Smooth muscle cell (in vitro differentiated cells): ENCODE measurements around the gene TASOR. TPM values are rescaled to one million over a fixed set of nuclear protein-coding genes. Genes with fewer than 3 reads are reported as not detected.
A peak's percentile ranks its signal among the peaks of the same experiment; 100 is the strongest.
"Not testable (repeated sequence)": the region's sequence is repeated elsewhere in the genome, so short reads cannot be mapped to it uniquely, and the experiment has no call there.

ENCODE experiments used
- DNase-seq: peaks from one replicate; lab custom pipeline; 2025; ENCODE audit not compliant: unreplicated experiment; lab: John Stamatoyannopoulos, UW
- H2AFZ ChIP-seq: fragments of 200-600 bp; sonication (generic); 2 replicates; pipeline ENCODE4 v1.6.0; 2016; ENCODE audit warnings: antibody characterized with exemption, low read depth, mild to moderate bottlenecking
- H3F3A ChIP-seq: fragments of 200-600 bp; sonication (generic); 2 replicates; pipeline ENCODE4 v1.6.0; 2017; ENCODE audit warnings: antibody characterized with exemption, low read depth
- H3K27ac ChIP-seq: fragments of 200-600 bp; sonication (generic); 2 replicates; pipeline ENCODE4 v1.5.1; 2016; ENCODE audit warnings: low read depth, mild to moderate bottlenecking
- H3K27me3 ChIP-seq: fragments of 200-600 bp; sonication (generic); 2 replicates; pipeline ENCODE4 v1.6.1; 2016; ENCODE audit warnings: low read depth, mild to moderate bottlenecking
- H3K36me3 ChIP-seq: fragments of 200-600 bp; sonication (generic); 2 replicates; pipeline ENCODE4 v1.5.1; 2016; ENCODE audit warnings: low read depth
- H3K4me1 ChIP-seq: fragments of 200-600 bp; sonication (generic); 2 replicates; pipeline ENCODE4 v1.5.1; 2016; ENCODE audit warnings: low read depth
- H3K4me2 ChIP-seq: fragments of 200-600 bp; sonication (generic); 2 replicates; pipeline ENCODE4 v1.6.0; 2016; ENCODE audit warnings: mild to moderate bottlenecking
- H3K4me3 ChIP-seq: fragments of 200-600 bp; sonication (generic); 2 replicates; pipeline ENCODE4 v1.5.1; 2016; ENCODE audit warnings: mild to moderate bottlenecking
- H3K79me2 ChIP-seq: fragments of 200-600 bp; sonication (generic); 2 replicates; pipeline ENCODE4 v1.6.0; 2016; ENCODE audit warnings: low read depth, mild to moderate bottlenecking
- H3K9ac ChIP-seq: fragments of 200-600 bp; sonication (generic); 2 replicates; pipeline ENCODE4 v1.6.0; 2016; ENCODE audit warnings: low read depth
- H3K9me3 ChIP-seq: fragments of 200-600 bp; sonication (generic); replicated peaks from 2 replicates; pipeline ENCODE4 v1.5.1; 2016; ENCODE audit warnings: low read depth
- H4K20me1 ChIP-seq: fragments of 200-600 bp; sonication (generic); 2 replicates; pipeline ENCODE4 v1.6.0; 2016; ENCODE audit warnings: low read depth
- WGBS: methylation state at CpG from one replicate; pipeline ENCODE4 v1.1.7; 2016; ENCODE audit warnings: low lambda C conversion rate; 5-methylcytosine and 5-hydroxymethylcytosine counted together
- polyA plus RNA-seq: library from polyadenylated mRNA; unstranded; fragments of >200 nt; fragmentation: Nextera tagmentation; extraction: Ambion mirVana; gene quantifications from 2 replicates; pipeline ENCODE4 v1.2.1, GENCODE V29; 2016
- total RNA-seq: library from RNA; depleted of rRNA; stranded (reverse); fragments of >200 nt; gene quantifications from 2 replicates; pipeline ENCODE4 v1.2.3, GENCODE V29; 2014
- TF ChIP-seq, protein P1 (sequence below): fragments of 200-600 bp; sonication (generic); IDR thresholded peaks from 2 replicates; pipeline ENCODE4 v1.5.1; 2017; ENCODE audit warnings: borderline replicate concordance, mild to moderate bottlenecking, antibody characterized with exemption; ENCODE audit not compliant: insufficient read depth, poor library complexity, severe bottlenecking

TASOR gene
- total and polyA plus RNA-seq, 2 experiments from 2014 or later = 17.9 to 76.8 TPM

GRCh38 chr3:56724676-56725075 lies 41.6 kb upstream of the TASOR start:
- Histone ChIP-seq H3K27ac (peak overlapping the region; percentile 25), H3K4me3 (no peak overlapping the region), H3F3A (peaks cover 57% of the 10 kb centered on the region), H3K27me3 (no peaks in the 10 kb centered on the region), H3K4me1 (peaks cover 4% of the 10 kb centered on the region), H3K4me2 (no peak overlapping the region), H3K9me3 (no peaks in the 10 kb centered on the region), H4K20me1 (peaks cover 25% of the 10 kb centered on the region), H3K9ac (no peak overlapping the region), H3K79me2 (no peaks in the 10 kb centered on the region), H2AFZ (no peak overlapping the region), H3K36me3 (peaks cover 25% of the 10 kb centered on the region)
- 91% methylated on average over 3 of the region's 3 CpGs for WGBS
- TF ChIP-seq, protein P1, sequence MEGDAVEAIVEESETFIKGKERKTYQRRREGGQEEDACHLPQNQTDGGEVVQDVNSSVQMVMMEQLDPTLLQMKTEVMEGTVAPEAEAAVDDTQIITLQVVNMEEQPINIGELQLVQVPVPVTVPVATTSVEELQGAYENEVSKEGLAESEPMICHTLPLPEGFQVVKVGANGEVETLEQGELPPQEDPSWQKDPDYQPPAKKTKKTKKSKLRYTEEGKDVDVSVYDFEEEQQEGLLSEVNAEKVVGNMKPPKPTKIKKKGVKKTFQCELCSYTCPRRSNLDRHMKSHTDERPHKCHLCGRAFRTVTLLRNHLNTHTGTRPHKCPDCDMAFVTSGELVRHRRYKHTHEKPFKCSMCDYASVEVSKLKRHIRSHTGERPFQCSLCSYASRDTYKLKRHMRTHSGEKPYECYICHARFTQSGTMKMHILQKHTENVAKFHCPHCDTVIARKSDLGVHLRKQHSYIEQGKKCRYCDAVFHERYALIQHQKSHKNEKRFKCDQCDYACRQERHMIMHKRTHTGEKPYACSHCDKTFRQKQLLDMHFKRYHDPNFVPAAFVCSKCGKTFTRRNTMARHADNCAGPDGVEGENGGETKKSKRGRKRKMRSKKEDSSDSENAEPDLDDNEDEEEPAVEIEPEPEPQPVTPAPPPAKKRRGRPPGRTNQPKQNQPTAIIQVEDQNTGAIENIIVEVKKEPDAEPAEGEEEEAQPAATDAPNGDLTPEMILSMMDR = no peak
- no peak for DNase-seq

DNA sequence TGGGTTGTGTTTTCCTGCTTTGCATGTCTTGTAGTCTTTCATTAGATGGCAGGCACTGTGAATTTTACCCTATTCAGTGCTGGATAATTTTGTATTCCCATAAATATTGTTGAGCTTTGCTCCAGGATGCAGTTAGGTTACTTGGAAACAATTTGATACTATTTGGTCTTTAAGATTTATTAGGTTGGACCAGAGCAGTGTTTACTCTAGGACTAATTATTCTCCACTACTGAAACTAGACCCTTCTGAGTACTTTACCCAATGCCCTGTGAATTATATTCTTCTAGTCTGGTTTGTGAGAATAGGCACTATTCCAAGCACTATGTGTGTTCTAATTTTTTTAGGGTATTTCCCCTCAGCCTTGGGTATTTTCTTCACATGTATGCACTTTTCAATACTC lies 37.8 kb upstream of the TASOR start:
- no peak overlapping the region for H3K4me3 ChIP-seq
- no peak overlapping the region for H3K27ac ChIP-seq
- H3K4me1 ChIP-seq = no peaks in the 10 kb centered on the region
- H3K27me3 ChIP-seq = no peaks in the 10 kb centered on the region
- H4K20me1 ChIP-seq = no peaks in the 10 kb centered on the region
- H3K9ac ChIP-seq = no peak overlapping the region
- peaks cover 29% of the 10 kb centered on the region for H3F3A ChIP-seq
- no peak for DNase-seq
- H3K4me2 ChIP-seq = no peak overlapping the region
- TF ChIP-seq, protein P1 = no peak
- H3K79me2 ChIP-seq = no peaks in the 10 kb centered on the region
- no peaks in the 10 kb centered on the region for H3K9me3 ChIP-seq
- no peaks in the 10 kb centered on the region for H3K36me3 ChIP-seq
- H2AFZ ChIP-seq = no peak overlapping the region

DNA sequence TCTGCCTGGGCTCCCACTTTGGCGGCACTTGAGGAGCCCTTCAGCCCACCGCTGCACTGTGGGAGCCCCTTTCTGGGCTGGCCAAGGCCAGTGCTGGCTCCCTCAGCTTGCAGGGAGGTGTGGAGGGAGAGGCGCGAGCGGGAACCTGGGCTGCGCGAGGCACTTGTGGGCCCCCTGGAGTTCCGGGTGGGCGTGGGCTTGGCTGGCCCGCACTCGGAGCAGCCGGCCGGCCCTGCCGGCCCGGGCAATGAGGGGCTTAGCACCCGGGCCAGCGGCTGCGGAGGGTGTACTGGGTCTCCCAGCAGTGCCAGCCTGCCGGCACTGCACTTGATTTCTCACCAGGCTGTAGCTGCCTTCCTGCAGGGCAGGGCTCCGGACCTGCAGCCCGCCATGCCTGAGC lies 35.7 kb upstream of the TASOR start:
- not testable (repeated sequence) for H3K79me2 ChIP-seq, H3K4me2 ChIP-seq, H3K27ac ChIP-seq, H4K20me1 ChIP-seq, H3K9ac ChIP-seq, H3K36me3 ChIP-seq, H3K4me3 ChIP-seq, DNase-seq, H3K9me3 ChIP-seq, H3K27me3 ChIP-seq, H3K4me1 ChIP-seq, H2AFZ ChIP-seq
- 97% methylated on average over 15 of the region's 21 CpGs for WGBS
- H3F3A ChIP-seq = peaks cover 14% of the 10 kb centered on the region

GRCh38 chr3:56711344-56711743 lies 28.3 kb upstream of the TASOR start:
- Histone ChIP-seq H4K20me1 (no peaks in the 10 kb centered on the region), H3K9me3 (peaks cover 3% of the 10 kb centered on the region), H3K27ac (no peak overlapping the region), H3K4me3 (no peak overlapping the region), H3K9ac (no peak overlapping the region), H3K4me2 (no peak overlapping the region), H3K27me3 (no peaks in the 10 kb centered on the region), H3F3A (no peaks in the 10 kb centered on the region), H3K36me3 (no peaks in the 10 kb centered on the region), H3K4me1 (no peaks in the 10 kb centered on the region), H3K79me2 (no peaks in the 10 kb centered on the region), H2AFZ (no peak overlapping the region)
- no peak for DNase-seq
- TF ChIP-seq, protein P1 = no peak
- WGBS = 100% methylated on average over 2 of the region's 2 CpGs

DNA sequence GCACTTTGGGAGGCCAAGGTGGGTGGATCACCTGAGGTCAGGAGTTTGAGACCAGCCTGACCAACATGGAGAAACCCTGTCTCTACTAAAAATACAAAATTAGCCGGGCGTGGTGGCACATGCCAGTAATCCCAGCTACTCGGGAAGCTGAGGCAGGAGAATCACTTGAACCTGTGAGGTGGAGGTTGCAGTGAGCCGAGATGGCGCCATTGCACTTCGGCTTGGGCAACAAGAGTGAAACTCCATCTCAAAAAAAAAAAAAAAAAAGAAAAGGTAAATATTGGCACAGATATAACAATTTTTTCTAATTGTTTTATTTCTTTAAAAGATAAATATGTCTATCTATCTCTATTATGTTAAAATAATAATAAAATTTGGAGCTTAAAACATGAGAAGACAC lies 24.3 kb upstream of the TASOR start:
- H3K9ac ChIP-seq, H3K27me3 ChIP-seq, H3K4me1 ChIP-seq, H3K36me3 ChIP-seq, H3F3A ChIP-seq, H4K20me1 ChIP-seq, H3K4me2 ChIP-seq, H3K79me2 ChIP-seq, H3K27ac ChIP-seq, H3K4me3 ChIP-seq, H3K9me3 ChIP-seq, DNase-seq, H2AFZ ChIP-seq: not testable (repeated sequence)
- 88% methylated on average over 6 of the region's 6 CpGs for WGBS
